WTC11 (cell line): Measurements from ENCODE around the gene RTL5.

Experiments used
- CBFB ChIP-seq: sonication (generic); formaldehyde crosslinking; IDR thresholded peaks from 2 replicates; pipeline ENCODE4 v1.8.1; 2022; ENCODE audit warnings: mild to moderate bottlenecking, low read depth, missing genetic modification reagents
- CTCF ChIP-seq: fragments of 200-600 bp; IDR thresholded peaks from 2 replicates; pipeline ENCODE4 v1.8.0; 2022; ENCODE audit warnings: antibody characterized with exemption
- E2F1 ChIP-seq: sonication (generic); formaldehyde crosslinking; IDR thresholded peaks from 2 replicates; pipeline ENCODE4 v1.8.0; 2022; ENCODE audit warnings: mild to moderate bottlenecking, missing genetic modification reagents
- GRHL2 ChIP-seq: fragments of 250-450 bp; sonication (Bioruptor Pico); IDR thresholded peaks from 2 replicates; pipeline ENCODE4 v1.8.0; 2022; ENCODE audit warnings: mild to moderate bottlenecking, moderate library complexity; ENCODE audit not compliant: insufficient replicate concordance, severe bottlenecking
- NR2C2 ChIP-seq: sonication (generic); formaldehyde crosslinking; IDR thresholded peaks from 2 replicates; pipeline ENCODE4 v1.8.0; 2022; ENCODE audit warnings: mild to moderate bottlenecking, missing genetic modification reagents
- PRDM15 ChIP-seq: sonication (generic); formaldehyde crosslinking; IDR thresholded peaks from 2 replicates; pipeline ENCODE4 v1.8.0; 2022; ENCODE audit warnings: missing genetic modification reagents
- TP53 ChIP-seq: sonication (generic); formaldehyde crosslinking; IDR thresholded peaks from 2 replicates; pipeline ENCODE4 v1.8.1; 2023; ENCODE audit warnings: mild to moderate bottlenecking, missing genetic modification reagents
- USF1 ChIP-seq: sonication (generic); formaldehyde crosslinking; IDR thresholded peaks from 2 replicates; pipeline ENCODE4 v1.8.0; 2022; ENCODE audit warnings: mild to moderate bottlenecking, missing genetic modification reagents
- ZNF281 ChIP-seq: sonication (generic); formaldehyde crosslinking; IDR thresholded peaks from 2 replicates; pipeline ENCODE4 v1.8.0; 2023; ENCODE audit warnings: mild to moderate bottlenecking, missing genetic modification reagents
- ZNF416 ChIP-seq: fragments of 250-450 bp; sonication (Bioruptor Pico); IDR thresholded peaks from 2 replicates; pipeline ENCODE4 v1.9.0; 2021; ENCODE audit warnings: mild to moderate bottlenecking, inconsistent platforms

GRCh38 chrX:72079607-72080006 is 52.1 kb downstream of the RTL5 start:
- TF ChIP-seq E2F1 (CRISPR knock-in tag) (no peak), CTCF (no peak), TP53 (CRISPR knock-in tag) (no peak), GRHL2 (no peak), NR2C2 (CRISPR knock-in tag) (no peak), ZNF416 (CRISPR knock-in tag) (no peak), CBFB (no peak), USF1 (no peak), ZNF281 (CRISPR knock-in tag) (no peak), PRDM15 (CRISPR knock-in tag) (no peak)
